GM23338 (cell line): Measurements from ENCODE around the gene MAMSTR.

ENCODE experiments used
- EZH2 ChIP-seq: fragments of 200-600 bp; sonication (generic); IDR thresholded peaks from one replicate; pipeline ENCODE4 v1.8.0; 2017; ENCODE audit warnings: antibody characterized with exemption, mild to moderate bottlenecking, low read depth; ENCODE audit not compliant: unreplicated experiment
- EZH2phosphoT487 ChIP-seq: fragments of 200-600 bp; sonication (generic); IDR thresholded peaks from one replicate; pipeline ENCODE4 v1.8.1; 2018; ENCODE audit warnings: antibody characterized with exemption; ENCODE audit not compliant: unreplicated experiment
- JUNB ChIP-seq: IDR thresholded peaks from one replicate; pipeline ENCODE4 v1.6.1; 2016; ENCODE audit warnings: antibody characterized with exemption; ENCODE audit not compliant: unreplicated experiment
- POLR2AphosphoS5 ChIP-seq: IDR thresholded peaks from 2 replicates; pipeline ENCODE4 v1.6.1; 2016; ENCODE audit warnings: antibody characterized with exemption, low read depth
- ZNF114 ChIP-seq: fragments of 250-450 bp; sonication (Bioruptor Pico); IDR thresholded peaks from 2 replicates; pipeline ENCODE4 v1.5.0; 2020; ENCODE audit warnings: mild to moderate bottlenecking, moderate library complexity
- ZNF331 ChIP-seq: fragments of 250-450 bp; sonication (Bioruptor Pico); IDR thresholded peaks from 2 replicates; pipeline ENCODE4 v1.5.0; 2020; ENCODE audit warnings: low read depth, mild to moderate bottlenecking, moderate library complexity
- TF ChIP-seq, protein P1 (sequence below), 2 experiments: fragments of 200-600 bp in 1 of 2; sonication (generic) in 1 of 2; conservative IDR thresholded peaks; 2 replicates each; pipeline versions ENCODE4 v1.5.1 to v1.6.1; 2016 to 2017; ENCODE audit warnings: antibody characterized with exemption in 2 of 2, low read depth in 2 of 2, mild to moderate bottlenecking in 2 of 2, moderate library complexity in 1 of 2
- TF ChIP-seq, protein P2 (sequence below): IDR thresholded peaks from one replicate; pipeline ENCODE4 v1.6.1; 2018; ENCODE audit warnings: antibody characterized with exemption; ENCODE audit not compliant: unreplicated experiment

DNA sequence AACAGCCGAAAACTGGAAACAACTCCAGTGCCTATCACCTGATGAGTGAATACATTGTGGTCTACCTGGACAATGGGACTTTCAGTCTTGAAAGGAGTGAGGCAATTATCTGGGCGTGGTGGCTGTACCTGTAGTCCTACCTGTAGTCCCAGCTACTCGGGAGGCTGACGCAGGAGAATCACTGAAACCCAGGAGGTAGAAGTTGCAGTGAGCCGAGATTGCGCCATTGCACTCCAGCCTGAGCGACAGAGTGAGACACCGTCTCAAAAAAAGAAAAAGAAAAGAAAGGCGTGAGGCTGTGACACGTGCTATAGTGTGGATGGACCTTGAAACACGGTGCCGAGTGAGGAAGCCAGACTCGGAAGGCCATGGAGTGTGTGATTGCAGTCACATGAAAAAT lies 42.6 kb downstream of the MAMSTR start:
- TF ChIP-seq, protein P1, sequence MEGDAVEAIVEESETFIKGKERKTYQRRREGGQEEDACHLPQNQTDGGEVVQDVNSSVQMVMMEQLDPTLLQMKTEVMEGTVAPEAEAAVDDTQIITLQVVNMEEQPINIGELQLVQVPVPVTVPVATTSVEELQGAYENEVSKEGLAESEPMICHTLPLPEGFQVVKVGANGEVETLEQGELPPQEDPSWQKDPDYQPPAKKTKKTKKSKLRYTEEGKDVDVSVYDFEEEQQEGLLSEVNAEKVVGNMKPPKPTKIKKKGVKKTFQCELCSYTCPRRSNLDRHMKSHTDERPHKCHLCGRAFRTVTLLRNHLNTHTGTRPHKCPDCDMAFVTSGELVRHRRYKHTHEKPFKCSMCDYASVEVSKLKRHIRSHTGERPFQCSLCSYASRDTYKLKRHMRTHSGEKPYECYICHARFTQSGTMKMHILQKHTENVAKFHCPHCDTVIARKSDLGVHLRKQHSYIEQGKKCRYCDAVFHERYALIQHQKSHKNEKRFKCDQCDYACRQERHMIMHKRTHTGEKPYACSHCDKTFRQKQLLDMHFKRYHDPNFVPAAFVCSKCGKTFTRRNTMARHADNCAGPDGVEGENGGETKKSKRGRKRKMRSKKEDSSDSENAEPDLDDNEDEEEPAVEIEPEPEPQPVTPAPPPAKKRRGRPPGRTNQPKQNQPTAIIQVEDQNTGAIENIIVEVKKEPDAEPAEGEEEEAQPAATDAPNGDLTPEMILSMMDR (conservative IDR thresholded peaks at IDR 0.05; ENCODE audit: low read depth in 2 of 2), result no peak
- TF ChIP-seq, protein P2, sequence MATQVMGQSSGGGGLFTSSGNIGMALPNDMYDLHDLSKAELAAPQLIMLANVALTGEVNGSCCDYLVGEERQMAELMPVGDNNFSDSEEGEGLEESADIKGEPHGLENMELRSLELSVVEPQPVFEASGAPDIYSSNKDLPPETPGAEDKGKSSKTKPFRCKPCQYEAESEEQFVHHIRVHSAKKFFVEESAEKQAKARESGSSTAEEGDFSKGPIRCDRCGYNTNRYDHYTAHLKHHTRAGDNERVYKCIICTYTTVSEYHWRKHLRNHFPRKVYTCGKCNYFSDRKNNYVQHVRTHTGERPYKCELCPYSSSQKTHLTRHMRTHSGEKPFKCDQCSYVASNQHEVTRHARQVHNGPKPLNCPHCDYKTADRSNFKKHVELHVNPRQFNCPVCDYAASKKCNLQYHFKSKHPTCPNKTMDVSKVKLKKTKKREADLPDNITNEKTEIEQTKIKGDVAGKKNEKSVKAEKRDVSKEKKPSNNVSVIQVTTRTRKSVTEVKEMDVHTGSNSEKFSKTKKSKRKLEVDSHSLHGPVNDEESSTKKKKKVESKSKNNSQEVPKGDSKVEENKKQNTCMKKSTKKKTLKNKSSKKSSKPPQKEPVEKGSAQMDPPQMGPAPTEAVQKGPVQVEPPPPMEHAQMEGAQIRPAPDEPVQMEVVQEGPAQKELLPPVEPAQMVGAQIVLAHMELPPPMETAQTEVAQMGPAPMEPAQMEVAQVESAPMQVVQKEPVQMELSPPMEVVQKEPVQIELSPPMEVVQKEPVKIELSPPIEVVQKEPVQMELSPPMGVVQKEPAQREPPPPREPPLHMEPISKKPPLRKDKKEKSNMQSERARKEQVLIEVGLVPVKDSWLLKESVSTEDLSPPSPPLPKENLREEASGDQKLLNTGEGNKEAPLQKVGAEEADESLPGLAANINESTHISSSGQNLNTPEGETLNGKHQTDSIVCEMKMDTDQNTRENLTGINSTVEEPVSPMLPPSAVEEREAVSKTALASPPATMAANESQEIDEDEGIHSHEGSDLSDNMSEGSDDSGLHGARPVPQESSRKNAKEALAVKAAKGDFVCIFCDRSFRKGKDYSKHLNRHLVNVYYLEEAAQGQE, result no peak
- TF ChIP-seq POLR2AphosphoS5 (no peak), EZH2phosphoT487 (no peak), JUNB (no peak), EZH2 (no peak), ZNF331 (no peak), ZNF114 (CRISPR knock-in tag) (no peak)
